GOT3 (cell line): ENCODE measurements around the gene GABRD.

Source experiments
- DNase-seq: peaks from one replicate; lab custom pipeline; 2025; ENCODE audit warnings: mixed read lengths; lab: John Stamatoyannopoulos, UW

The GABRD gene

GRCh38 chr1:2018217-2019171, 651 bp upstream of the GABRD start:
- DNase-seq, result no peak

- no peak for DNase-seq
These were observed 595 bp downstream of the GABRD start for GRCh38 chr1:2019571-2020309.

GRCh38 chr1:2020310-2020655, 1.1 kb downstream of the GABRD start:
- no peak for DNase-seq

GRCh38 chr1:2021550-2021949, 2.4 kb downstream of the GABRD start:
- no peak for DNase-seq

- DNase-seq, result no peak
These were observed 3.1 kb downstream of the GABRD start for GRCh38 chr1:2022063-2022770.

GRCh38 chr1:2023187-2023586, 4.0 kb downstream of the GABRD start:
- no peak for DNase-seq

GRCh38 chr1:2024451-2024850, 5.3 kb downstream of the GABRD start:
- DNase-seq, result no peak

- DNase-seq, result no peak
These were observed 5.7 kb downstream of the GABRD start for GRCh38 chr1:2024887-2025286.

- no peak for DNase-seq
These were observed 6.4 kb downstream of the GABRD start for GRCh38 chr1:2025491-2025981.

GRCh38 chr1:2027961-2028583, 8.9 kb downstream of the GABRD start:
- no peak for DNase-seq

- DNase-seq, result no peak
These were observed 9.9 kb downstream of the GABRD start for GRCh38 chr1:2028870-2029560.

GRCh38 chr1:2029561-2029960, 10.4 kb downstream of the GABRD start:
- no peak for DNase-seq

- DNase-seq, result no peak
These were observed 11.1 kb downstream of the GABRD start for GRCh38 chr1:2030076-2030871.

- DNase-seq, result no peak
These were observed 12.7 kb downstream of the GABRD start for GRCh38 chr1:2031546-2032540.

- no peak for DNase-seq
These were observed 13.6 kb downstream of the GABRD start for GRCh38 chr1:2032737-2033136.

GRCh38 chr1:2033165-2033564, 14.0 kb downstream of the GABRD start:
- DNase-seq, result no peak

GRCh38 chr1:2036287-2036686, 17.1 kb downstream of the GABRD start:
- DNase-seq, result no peak

- no peak for DNase-seq
These were observed 18.3 kb downstream of the GABRD start for GRCh38 chr1:2037314-2037979.

GRCh38 chr1:2038229-2038628, 19.1 kb downstream of the GABRD start:
- DNase-seq, result no peak
